OCI-LY7 (cell line): Measurements from ENCODE around the gene PRICKLE2. TPM values are rescaled to one million over a fixed set of nuclear protein-coding genes. Genes with fewer than 3 reads are reported as not detected.

Experiments used
- BruUV-seq: library from RNA; stranded (reverse); fragments of 400-500 nt; replicated peaks from 2 replicates; lab custom pipeline; 2021; lab: Mats Ljungman, UMichigan
- CTCF ChIA-PET: fragments of 300-600 bp; sonication (Branson Sonifier 250); formaldehyde crosslinking; loops from one replicate; lab custom pipeline; 2022; ENCODE audit warnings: antibody characterized with exemption; ENCODE audit not compliant: unreplicated experiment; lab: Charles Lee
- POLR2A ChIA-PET: fragments of 300-600 bp; sonication (Branson Sonifier 250); formaldehyde crosslinking; loops from one replicate; lab custom pipeline; 2022; ENCODE audit warnings: antibody characterized with exemption; lab: Charles Lee
- DNase-seq: peaks from one replicate; pipeline ENCODE4 v3.0.0-alpha.2; 2015; ENCODE audit warnings: low spot score
- H2AFZ ChIP-seq: fragments of 200-600 bp; sonication (generic), shearing (Covaris generic); 2 replicates; pipeline ENCODE4 v1.6.1; 2014; ENCODE audit warnings: mild to moderate bottlenecking, antibody characterized with exemption, low read length, moderate library complexity
- H3K27ac ChIP-seq: fragments of 200-600 bp; sonication (generic); 2 replicates; pipeline ENCODE4 v1.5.1; 2014; ENCODE audit warnings: mixed run types, low read depth, mild to moderate bottlenecking, moderate library complexity, low read length, inconsistent platforms; ENCODE audit not compliant: poor library complexity, severe bottlenecking
- H3K36me3 ChIP-seq: fragments of 200-600 bp; sonication (generic); 2 replicates; pipeline ENCODE4 v1.6.1; 2014; ENCODE audit warnings: mild to moderate bottlenecking, antibody characterized with exemption, low read length, moderate library complexity, mixed read lengths; ENCODE audit not compliant: insufficient read depth
- H3K4me1 ChIP-seq: fragments of 200-600 bp; sonication (generic); 2 replicates; pipeline ENCODE4 v1.5.1; 2014; ENCODE audit warnings: mild to moderate bottlenecking, low read length; ENCODE audit not compliant: insufficient read depth, poor library complexity, severe bottlenecking
- H3K4me2 ChIP-seq: fragments of 200-600 bp; sonication (generic); 2 replicates; pipeline ENCODE4 v1.6.1; 2014; ENCODE audit warnings: mild to moderate bottlenecking, low read length
- H3K4me3 ChIP-seq: fragments of 200-600 bp; sonication (generic); 2 replicates; pipeline ENCODE4 v1.5.1; 2014; ENCODE audit warnings: mild to moderate bottlenecking, low read depth, low read length; ENCODE audit not compliant: poor library complexity, severe bottlenecking
- H3K79me2 ChIP-seq: fragments of 200-600 bp; sonication (generic); 2 replicates; pipeline ENCODE4 v1.6.1; 2016; ENCODE audit warnings: low read depth, mild to moderate bottlenecking, low read length, moderate library complexity, mixed read lengths; ENCODE audit not compliant: insufficient read depth
- H3K9me2 ChIP-seq: fragments of 200-600 bp; sonication (generic); 2 replicates; pipeline ENCODE4 v1.6.1; 2016; ENCODE audit warnings: mild to moderate bottlenecking, low read length, mixed read lengths; ENCODE audit not compliant: insufficient read depth
- H3K9me3 ChIP-seq: fragments of 200-600 bp; sonication (generic); 2 replicates; pipeline ENCODE4 v1.6.1; 2014; ENCODE audit warnings: mild to moderate bottlenecking, mixed run types, low read length, mixed read lengths
- H4K20me1 ChIP-seq: fragments of 200-600 bp; sonication (generic); 2 replicates; pipeline ENCODE4 v1.6.1; 2014; ENCODE audit warnings: mild to moderate bottlenecking, antibody characterized with exemption, low read length, moderate library complexity, mixed read lengths; ENCODE audit not compliant: insufficient read depth
- CTCF ChIP-seq: fragments of 200-600 bp; sonication (generic); conservative IDR thresholded peaks from 2 replicates; pipeline ENCODE4 v1.5.1; 2014; ENCODE audit warnings: mild to moderate bottlenecking, antibody characterized with exemption, low read length, moderate library complexity, mixed read lengths
- EZH2phosphoT487 ChIP-seq: fragments of 200-600 bp; sonication (generic); IDR thresholded peaks from 2 replicates; pipeline ENCODE4 v1.6.1; 2018; ENCODE audit warnings: low read depth, borderline replicate concordance, mild to moderate bottlenecking, mixed run types, antibody characterized with exemption, low read length, moderate library complexity, mixed read lengths
- intact Hi-C: fragments of 100-400 bp; cut with micrococcal nuclease; formaldehyde crosslinking; loops from one replicate; pipeline ENCODE4 v1.10.0; 2022; ENCODE audit not compliant: unreplicated experiment
- total RNA-seq, 2 experiments: library from RNA; depleted of rRNA in 1 of 2; stranded (reverse); fragments of >200 nt in 1 of 2; shearing (Covaris generic) in 1 of 2; gene quantifications; 2 replicates each; pipeline ENCODE4 v1.2.3, GENCODE V29; 2014 to 2022

Gene PRICKLE2
- total RNA-seq, 2 experiments from 2014 or later, result 2.0 to 3.9 TPM

GRCh38 chr3:64184621-64185020 is 40.6 kb downstream of the PRICKLE2 start:
- no peak overlapping the region for H3K4me2 ChIP-seq
- ChIA-PET CTCF (no interaction called here), POLR2A (interaction anchor here (0.8 kb wide), 1 partner anchor 41 kb away, joined by 4 read pairs; the partner anchor contains the start of gene PRICKLE2)
- TF ChIP-seq EZH2phosphoT487, result no peak
- intact Hi-C loops, result no loop called here
- BruUV-seq, result no TSS peak
- no peak for DNase-seq
- no peak overlapping the region for H3K27ac ChIP-seq
- no peaks in the 10 kb centered on the region for H3K9me2 ChIP-seq
- no peaks in the 10 kb centered on the region for H3K4me1 ChIP-seq
- H3K36me3 ChIP-seq, result no peaks in the 10 kb centered on the region
- no peak overlapping the region for H2AFZ ChIP-seq
- H3K79me2 ChIP-seq, result no peaks in the 10 kb centered on the region
- H4K20me1 ChIP-seq, result no peaks in the 10 kb centered on the region
- no peak overlapping the region for H3K4me3 ChIP-seq
- no peaks in the 10 kb centered on the region for H3K9me3 ChIP-seq

- Histone ChIP-seq H3K36me3 (no peaks in the 10 kb centered on the region), H3K27ac (no peak overlapping the region), H3K79me2 (no peaks in the 10 kb centered on the region), H3K4me1 (no peaks in the 10 kb centered on the region), H4K20me1 (no peaks in the 10 kb centered on the region), H3K4me2 (no peak overlapping the region), H3K9me2 (no peaks in the 10 kb centered on the region; the same call in 1 of the 2 replicates), H3K4me3 (no peak overlapping the region), H3K9me3 (no peaks in the 10 kb centered on the region), H2AFZ (no peak overlapping the region)
- DNase-seq, result no peak
- no TSS peak for BruUV-seq
- intact Hi-C loops, result no loop called here
- POLR2A ChIA-PET, result no interaction called here
- TF ChIP-seq EZH2phosphoT487 (no peak), CTCF (no peak)
- CTCF ChIA-PET, result no interaction called here
Measured at GRCh38 chr3:64179860-64180259, 45.4 kb downstream of the PRICKLE2 start.

GRCh38 chr3:64179249-64179648 is 46.0 kb downstream of the PRICKLE2 start:
- TF ChIP-seq EZH2phosphoT487 (no peak), CTCF (0 out of 2 replicates have a peak, but pooled peaks have one; percentile 16)
- no TSS peak for BruUV-seq
- no peaks in the 10 kb centered on the region for H4K20me1 ChIP-seq
- no peaks in the 10 kb centered on the region for H3K36me3 ChIP-seq
- H3K4me2 ChIP-seq, result no peak overlapping the region
- no peaks in the 10 kb centered on the region for H3K79me2 ChIP-seq
- DNase-seq, result no peak
- H3K27ac ChIP-seq, result no peak overlapping the region
- H3K9me3 ChIP-seq, result no peaks in the 10 kb centered on the region
- POLR2A ChIA-PET, result no interaction called here
- intact Hi-C loops, result no loop called here
- no peaks in the 10 kb centered on the region for H3K4me1 ChIP-seq
- H2AFZ ChIP-seq, result no peak overlapping the region
- CTCF ChIA-PET, result no interaction called here
- no peak overlapping the region for H3K4me3 ChIP-seq
- H3K9me2 ChIP-seq, result no peaks in the 10 kb centered on the region; the same call in 1 of the 2 replicates
